B cell (primary cell): ENCODE data around the gene HERC5.
"Not testable (repeated sequence)": the region's sequence is repeated elsewhere in the genome, so short reads cannot be mapped to it uniquely, and the experiment has no call there.

Experiments
- EZH2 ChIP-seq: IDR thresholded peaks from 2 replicates; pipeline ENCODE4 v1.6.1; 2012; ENCODE audit warnings: borderline replicate concordance, low read depth, mild to moderate bottlenecking, moderate library complexity, low read length; ENCODE audit not compliant: insufficient read depth, poor library complexity, severe bottlenecking
- TF ChIP-seq, protein P1 (sequence below): fragments of 200-600 bp; IDR thresholded peaks from one replicate; pipeline ENCODE4 v1.8.0; 2022; ENCODE audit warnings: antibody characterized with exemption, mild to moderate bottlenecking

DNA sequence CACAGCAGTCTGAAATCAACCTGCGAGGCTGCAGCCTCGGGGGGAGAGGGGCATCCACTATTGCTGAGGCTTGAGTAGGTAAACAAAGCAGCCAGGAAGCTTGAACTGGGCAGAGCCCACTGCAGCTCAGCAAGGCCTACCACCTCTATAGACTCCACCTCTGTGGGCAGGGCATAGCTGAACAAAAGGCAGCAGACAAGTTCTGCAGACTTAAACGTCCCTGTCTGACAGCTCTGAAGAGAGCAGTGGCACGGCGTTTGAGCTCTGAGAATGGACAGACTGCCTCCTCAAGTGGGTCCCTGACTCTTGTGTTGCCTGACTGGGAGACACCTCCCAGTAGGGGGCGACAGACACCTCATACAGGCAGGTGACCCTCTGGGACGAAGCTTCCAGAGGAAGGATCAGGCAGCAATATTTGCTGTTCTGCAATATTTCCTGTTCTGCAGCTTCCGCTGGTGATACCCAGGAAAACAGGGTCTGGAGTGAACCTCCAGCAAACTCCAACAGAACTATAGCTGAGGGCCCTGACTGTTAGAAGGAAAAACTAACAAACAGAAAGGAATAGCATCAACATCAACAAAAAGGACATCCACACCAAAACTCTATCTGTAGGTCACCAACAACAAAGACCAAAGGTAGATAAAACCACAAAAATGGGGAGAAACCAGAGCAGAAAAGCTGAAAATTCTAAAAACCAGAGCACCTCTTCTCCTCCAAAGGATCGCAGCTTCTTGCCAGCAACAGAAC is 82.6 kb downstream of the HERC5 start:
- TF ChIP-seq, protein P1, sequence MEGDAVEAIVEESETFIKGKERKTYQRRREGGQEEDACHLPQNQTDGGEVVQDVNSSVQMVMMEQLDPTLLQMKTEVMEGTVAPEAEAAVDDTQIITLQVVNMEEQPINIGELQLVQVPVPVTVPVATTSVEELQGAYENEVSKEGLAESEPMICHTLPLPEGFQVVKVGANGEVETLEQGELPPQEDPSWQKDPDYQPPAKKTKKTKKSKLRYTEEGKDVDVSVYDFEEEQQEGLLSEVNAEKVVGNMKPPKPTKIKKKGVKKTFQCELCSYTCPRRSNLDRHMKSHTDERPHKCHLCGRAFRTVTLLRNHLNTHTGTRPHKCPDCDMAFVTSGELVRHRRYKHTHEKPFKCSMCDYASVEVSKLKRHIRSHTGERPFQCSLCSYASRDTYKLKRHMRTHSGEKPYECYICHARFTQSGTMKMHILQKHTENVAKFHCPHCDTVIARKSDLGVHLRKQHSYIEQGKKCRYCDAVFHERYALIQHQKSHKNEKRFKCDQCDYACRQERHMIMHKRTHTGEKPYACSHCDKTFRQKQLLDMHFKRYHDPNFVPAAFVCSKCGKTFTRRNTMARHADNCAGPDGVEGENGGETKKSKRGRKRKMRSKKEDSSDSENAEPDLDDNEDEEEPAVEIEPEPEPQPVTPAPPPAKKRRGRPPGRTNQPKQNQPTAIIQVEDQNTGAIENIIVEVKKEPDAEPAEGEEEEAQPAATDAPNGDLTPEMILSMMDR, result peak; percentile 78
- TF ChIP-seq EZH2, result not testable (repeated sequence)
